Neuronal stem cell (in vitro differentiated cells): ENCODE results near the gene PREPL.

Experiments used
- DNase-seq: peaks from one replicate; pipeline ENCODE4 v3.0.0-alpha.2; 2013; ENCODE audit warnings: low spot score
- H2AFZ ChIP-seq: one replicate; pipeline ENCODE4 v1.6.1; 2013; ENCODE audit warnings: mild to moderate bottlenecking, low read length, inconsistent platforms
- H2AK5ac ChIP-seq: 2 replicates; pipeline ENCODE4 v1.6.1; 2013; ENCODE audit warnings: low read depth, mild to moderate bottlenecking, inconsistent platforms, low read length, moderate library complexity, mixed read lengths
- H2BK120ac ChIP-seq: 2 replicates; pipeline ENCODE4 v1.6.1; 2013; ENCODE audit warnings: low read depth, mild to moderate bottlenecking, inconsistent platforms, low read length, moderate library complexity, mixed read lengths
- H2BK12ac ChIP-seq: one replicate; pipeline ENCODE4 v1.6.1; 2013; ENCODE audit warnings: low read length, inconsistent platforms
- H2BK15ac ChIP-seq: 2 replicates; pipeline ENCODE4 v1.6.1; 2013; ENCODE audit warnings: mild to moderate bottlenecking, low read length, inconsistent platforms, mixed read lengths
- H2BK5ac ChIP-seq: one replicate; pipeline ENCODE4 v1.6.1; 2013; ENCODE audit warnings: inconsistent platforms, mild to moderate bottlenecking, low read length, moderate library complexity
- H3K14ac ChIP-seq: one replicate; pipeline ENCODE4 v1.6.1; 2013; ENCODE audit warnings: low read length, inconsistent platforms
- H3K18ac ChIP-seq: 2 replicates; pipeline ENCODE4 v1.6.1; 2013; ENCODE audit warnings: low read length, inconsistent platforms
- H3K23ac ChIP-seq: 2 replicates; pipeline ENCODE4 v1.6.1; 2013; ENCODE audit warnings: low read depth, mild to moderate bottlenecking, mixed read lengths, low read length, inconsistent platforms; ENCODE audit not compliant: poor library complexity
- H3K27ac ChIP-seq: replicated peaks from 3 replicates; pipeline ENCODE4 v1.5.1; 2013; ENCODE audit warnings: low read length, inconsistent platforms
- H3K27me3 ChIP-seq, 3 experiments: 2 replicates each; pipeline ENCODE4 v1.6.1; 2013; ENCODE audit warnings: low read length in 3 of 3, mild to moderate bottlenecking in 2 of 3, inconsistent platforms in 1 of 3, low read depth in 1 of 3, mixed read lengths in 1 of 3, moderate library complexity in 1 of 3; ENCODE audit not compliant: control insufficient read depth in 3 of 3, insufficient read depth in 3 of 3
- H3K36me3 ChIP-seq, 2 donors: replicated peaks in 1 of 2; 2 replicates each; pipeline ENCODE4 v1.6.1; 2013; ENCODE audit warnings: low read length in 2 of 2; ENCODE audit not compliant: control insufficient read depth in 2 of 2, insufficient read depth in 2 of 2
- H3K4ac ChIP-seq: 2 replicates; pipeline ENCODE4 v1.6.1; 2013; ENCODE audit warnings: inconsistent platforms, mild to moderate bottlenecking, low read length, moderate library complexity
- H3K4me1 ChIP-seq, 2 donors: 1 replicate in 1 of 2; 2 replicates in 1 of 2; pipeline ENCODE4 v1.6.1; 2013; ENCODE audit warnings: low read length in 2 of 2, low read depth in 1 of 2; ENCODE audit not compliant: control insufficient read depth in 2 of 2, insufficient read depth in 1 of 2
- H3K4me2 ChIP-seq: one replicate; pipeline ENCODE4 v1.6.1; 2013; ENCODE audit warnings: mild to moderate bottlenecking, low read length, inconsistent platforms; ENCODE audit not compliant: insufficient read depth, poor library complexity, severe bottlenecking
- H3K4me3 ChIP-seq, 2 donors: 2 replicates each; pipeline ENCODE4 v1.5.1; 2013; ENCODE audit warnings: low read length in 2 of 2, mild to moderate bottlenecking in 2 of 2, inconsistent platforms in 1 of 2, moderate library complexity in 1 of 2
- H3K79me1 ChIP-seq: one replicate; pipeline ENCODE4 v1.6.1; 2013; ENCODE audit warnings: low read depth, mild to moderate bottlenecking, inconsistent platforms, low read length, moderate library complexity
- H3K9ac ChIP-seq: one replicate; pipeline ENCODE4 v1.6.1; 2013; ENCODE audit warnings: mild to moderate bottlenecking, low read depth, low read length, inconsistent platforms; ENCODE audit not compliant: poor library complexity
- H3K9me3 ChIP-seq, 2 donors: replicated peaks in 1 of 2; 2 replicates each; pipeline versions ENCODE3 to v1.6.1; 2013; ENCODE audit warnings: low read length in 2 of 2, mild to moderate bottlenecking in 2 of 2, inconsistent platforms in 1 of 2, low read depth in 1 of 2, mixed read lengths in 1 of 2, moderate library complexity in 1 of 2; ENCODE audit not compliant: control insufficient read depth in 2 of 2, insufficient read depth in 1 of 2
- H4K8ac ChIP-seq: one replicate; pipeline ENCODE4 v1.6.1; 2013; ENCODE audit warnings: low read depth, mild to moderate bottlenecking, inconsistent platforms, low read length, moderate library complexity
- H4K91ac ChIP-seq: one replicate; pipeline ENCODE4 v1.6.1; 2013; ENCODE audit warnings: low read length, low read depth, mild to moderate bottlenecking, inconsistent platforms; ENCODE audit not compliant: poor library complexity
- WGBS, 2 donors: extraction: QIAGEN DNeasy Blood & Tissue Kit; methylation state at CpG; one replicate each; pipeline ENCODE4 v1.1.7; 2013; ENCODE audit warnings: missing lambda C conversion rate in 2 of 2, mixed read lengths in 1 of 2; ENCODE audit not compliant: insufficient read length in 2 of 2, insufficient replicate concordance in 1 of 2; ENCODE audit errors: extremely low coverage in 2 of 2; 5-methylcytosine and 5-hydroxymethylcytosine counted together

PREPL gene

DNA sequence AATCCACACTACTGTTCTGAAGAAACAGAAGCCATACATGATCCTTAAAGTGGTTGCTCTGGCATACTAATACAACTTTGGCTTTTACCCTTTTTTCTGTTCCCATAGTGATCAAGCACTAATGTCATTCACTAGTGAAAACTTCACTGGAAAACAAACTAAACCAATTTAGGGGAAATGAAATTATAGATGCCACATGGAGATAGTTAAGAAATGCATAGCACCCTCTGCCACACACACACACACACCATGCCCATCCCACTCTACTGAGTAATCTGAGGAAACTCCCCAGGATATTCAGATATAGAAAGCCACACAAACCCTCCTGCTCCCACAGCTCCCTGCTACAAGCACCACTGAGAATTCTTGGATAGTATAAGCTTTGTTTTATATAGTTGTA lies 46.9 kb downstream of the PREPL start:
- Histone ChIP-seq H3K23ac (no peak overlapping the region), H4K91ac (no peak overlapping the region), H3K9ac (no peak overlapping the region), H3K36me3 (peaks cover 8 to 91% of the 10 kb centered on the region in 2 donors), H3K14ac (no peak overlapping the region), H4K8ac (no peak overlapping the region), H2BK5ac (no peak overlapping the region), H2BK12ac (no peak overlapping the region), H3K79me1 (no peaks in the 10 kb centered on the region), H2BK120ac (no peak overlapping the region), H3K4me2 (no peak overlapping the region), H3K4me3 (no peak overlapping the region), H3K27me3 (no peaks in the 10 kb centered on the region), H3K9me3 (peaks cover 7 to 27% of the 10 kb centered on the region in 2 donors), H3K4ac (no peak overlapping the region), H2AK5ac (no peak overlapping the region), H3K18ac (no peak overlapping the region), H2AFZ (no peak overlapping the region), H3K4me1 (peaks cover 0 to 2% of the 10 kb centered on the region in 2 donors), H2BK15ac (no peak overlapping the region), H3K27ac (no peak overlapping the region)
- no peak for DNase-seq

- peaks cover 7 to 51% of the 10 kb centered on the region in 2 donors for H3K36me3 ChIP-seq
- no CpG with 5 or more reads among the region's 1 CpG for WGBS, 2 donors
- H3K27me3 ChIP-seq: no peaks in the 10 kb centered on the region
- no peak overlapping the region for H3K9ac ChIP-seq
- H3K4me1 ChIP-seq: no peaks in the 10 kb centered on the region
- H3K79me1 ChIP-seq: no peaks in the 10 kb centered on the region
- no peak overlapping the region for H3K4ac ChIP-seq
- no peak overlapping the region for H2AK5ac ChIP-seq
- no peak overlapping the region for H2BK120ac ChIP-seq
- no peak for DNase-seq
- no peak overlapping the region for H2AFZ ChIP-seq
- H3K18ac ChIP-seq: no peak overlapping the region
- no peak overlapping the region for H3K23ac ChIP-seq
- H2BK15ac ChIP-seq: no peak overlapping the region
- H2BK5ac ChIP-seq: no peak overlapping the region
- H3K4me3 ChIP-seq: no peak overlapping the region
- no peak overlapping the region for H4K8ac ChIP-seq
- H3K27ac ChIP-seq: no peak overlapping the region
- H3K9me3 ChIP-seq: peaks cover 8 to 33% of the 10 kb centered on the region in 2 donors
- H4K91ac ChIP-seq: no peak overlapping the region
- H3K14ac ChIP-seq: no peak overlapping the region
- no peak overlapping the region for H2BK12ac ChIP-seq
- H3K4me2 ChIP-seq: no peak overlapping the region
Observed at GRCh38 chr2:44310287-44310686, 51.0 kb downstream of the PREPL start.

GRCh38 chr2:44305882-44306281 lies 55.4 kb downstream of the PREPL start:
- no peak overlapping the region for H2AK5ac ChIP-seq
- no peak overlapping the region for H3K4me2 ChIP-seq
- H3K36me3 ChIP-seq: peaks cover 0 to 7% of the 10 kb centered on the region in 2 donors
- H2BK12ac ChIP-seq: no peak overlapping the region
- no peak overlapping the region for H3K23ac ChIP-seq
- H3K27ac ChIP-seq: no peak overlapping the region
- H2BK5ac ChIP-seq: no peak overlapping the region
- no peaks in the 10 kb centered on the region for H3K27me3 ChIP-seq
- H2BK15ac ChIP-seq: no peak overlapping the region
- DNase-seq: no peak
- no peak overlapping the region for H3K4ac ChIP-seq
- no peak overlapping the region for H3K18ac ChIP-seq
- no peaks in the 10 kb centered on the region for H3K79me1 ChIP-seq
- no peaks in the 10 kb centered on the region for H3K4me1 ChIP-seq
- H4K8ac ChIP-seq: no peak overlapping the region
- peaks cover 8 to 21% of the 10 kb centered on the region in 2 donors for H3K9me3 ChIP-seq
- H3K9ac ChIP-seq: no peak overlapping the region
- H4K91ac ChIP-seq: no peak overlapping the region
- H3K14ac ChIP-seq: no peak overlapping the region
- H2BK120ac ChIP-seq: no peak overlapping the region
- no CpG with 5 or more reads among the region's 7 CpGs for WGBS, 2 donors
- no peak overlapping the region for H2AFZ ChIP-seq
- H3K4me3 ChIP-seq: no peak overlapping the region

DNA sequence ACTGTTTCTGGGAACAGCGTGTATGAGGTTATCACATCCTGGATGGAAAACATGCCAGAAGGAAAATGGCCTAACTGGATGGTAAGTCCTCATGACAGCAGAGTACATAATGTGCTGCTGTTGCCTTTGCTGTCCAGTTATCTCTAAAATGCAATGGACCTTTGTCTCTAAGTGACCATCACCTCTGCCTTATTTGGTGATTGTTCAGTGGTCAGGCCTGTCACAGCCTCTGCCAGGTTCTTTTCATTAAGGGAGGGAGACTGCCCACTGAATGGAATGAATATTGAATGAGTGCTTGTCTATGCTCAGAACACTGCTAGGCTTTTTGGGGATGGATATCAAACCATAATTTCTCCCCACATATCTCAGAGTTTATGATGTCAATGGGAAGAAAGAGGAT lies 57.0 kb downstream of the PREPL start:
- no peak overlapping the region for H2BK120ac ChIP-seq
- no peak overlapping the region for H4K8ac ChIP-seq
- H3K79me1 ChIP-seq: no peaks in the 10 kb centered on the region
- no peak overlapping the region for H2BK12ac ChIP-seq
- no peak overlapping the region for H3K4ac ChIP-seq
- H3K9me3 ChIP-seq: peaks cover under 1 to 5% of the 10 kb centered on the region in 2 donors
- H3K4me2 ChIP-seq: no peak overlapping the region
- no peaks in the 10 kb centered on the region for H3K27me3 ChIP-seq
- H2BK5ac ChIP-seq: no peak overlapping the region
- H3K4me3 ChIP-seq: no peak overlapping the region
- no peak overlapping the region for H2AK5ac ChIP-seq
- WGBS, 2 donors: no CpG with 5 or more reads among the region's 1 CpG
- no peak overlapping the region for H3K14ac ChIP-seq
- H3K23ac ChIP-seq: no peak overlapping the region
- no peaks in the 10 kb centered on the region for H3K4me1 ChIP-seq
- no peak overlapping the region for H2BK15ac ChIP-seq
- H2AFZ ChIP-seq: no peak overlapping the region
- H3K36me3 ChIP-seq: no peaks in the 10 kb centered on the region
- no peak overlapping the region for H3K18ac ChIP-seq
- H3K9ac ChIP-seq: no peak overlapping the region
- H3K27ac ChIP-seq: no peak overlapping the region
- DNase-seq: no peak
- no peak overlapping the region for H4K91ac ChIP-seq
